Tongue (tissue), 2 donors: ENCODE results near the gene LUZP4. TPM values are rescaled to one million over a fixed set of nuclear protein-coding genes. Genes with fewer than 3 reads are reported as not detected.
"Not testable (repeated sequence)": the region's sequence is repeated elsewhere in the genome, so short reads cannot be mapped to it uniquely, and the experiment has no call there.

ENCODE experiments used
- DNase-seq: peaks from one replicate; pipeline ENCODE4 v3.0.0-alpha.2; 2015
- total RNA-seq: library from RNA; depleted of rRNA; stranded (reverse); fragments of >200 nt; gene quantifications from one replicate; pipeline ENCODE4 v1.2.3, GENCODE V29; 2014

The LUZP4 gene
- total RNA-seq: not detected

DNA sequence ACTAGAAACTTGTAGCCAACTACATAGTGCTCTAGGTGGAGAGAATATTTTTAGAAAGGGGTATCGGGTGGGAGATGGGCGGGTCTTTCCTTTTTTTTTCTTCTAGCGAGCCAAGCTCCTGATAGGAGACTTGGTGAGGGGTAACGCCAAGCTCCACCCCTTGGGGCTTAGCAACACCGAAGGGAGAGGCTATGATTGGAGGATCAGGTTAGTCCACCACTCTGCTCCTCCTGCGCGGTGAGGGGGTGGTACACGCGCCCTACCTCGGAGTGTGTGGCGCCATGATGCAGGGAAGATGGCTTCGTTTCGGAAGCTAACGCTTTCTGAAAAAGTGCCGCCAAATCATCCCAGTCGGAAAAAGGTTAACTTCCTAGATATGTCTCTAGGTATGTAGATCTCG lies at the start of gene LUZP4:
LUZP4 (plus strand) TSS at position 251 of the 400 bp plus-strand sequence; CDS start at position 296, 45 bp downstream.
- no peak for DNase-seq

DNA sequence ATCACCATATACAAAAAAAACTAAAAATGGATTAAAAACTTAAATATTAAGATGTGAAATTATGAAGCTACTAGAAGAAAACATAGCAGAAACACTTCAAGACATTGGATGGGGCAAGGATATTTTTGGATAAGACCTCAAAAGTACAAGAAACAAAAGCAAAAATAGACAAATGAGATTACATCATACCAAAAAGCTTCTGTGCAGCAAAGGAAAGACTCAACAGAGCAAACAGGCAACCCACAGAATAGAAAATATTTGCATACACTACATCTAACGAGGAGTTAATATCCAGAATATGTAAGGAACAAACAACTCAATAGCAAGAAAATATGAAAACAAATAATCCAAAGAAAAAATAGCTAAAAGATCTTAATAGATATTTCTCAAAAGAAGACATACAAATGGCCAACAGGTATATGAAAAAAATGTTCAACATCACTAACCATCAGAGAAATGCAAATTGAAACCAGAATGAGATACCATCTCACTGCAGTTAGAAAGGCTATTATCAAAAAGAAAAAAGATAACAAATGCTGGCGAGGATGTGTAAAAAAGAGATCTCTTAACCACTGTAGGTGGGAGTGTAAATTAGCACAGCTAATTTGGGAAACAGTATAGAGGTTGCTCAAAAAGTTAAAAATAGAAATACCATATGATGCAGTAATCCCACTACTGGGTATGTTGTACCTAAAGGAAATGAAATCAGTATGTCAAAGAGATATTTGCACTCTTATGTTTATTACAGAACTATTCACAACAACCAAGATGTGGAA lies 37.9 kb upstream of the LUZP4 start:
- no peak for DNase-seq

- DNase-seq: no peak
Observed at GRCh38 chrX:115255003-115255402, 34.5 kb upstream of the LUZP4 start.

DNA sequence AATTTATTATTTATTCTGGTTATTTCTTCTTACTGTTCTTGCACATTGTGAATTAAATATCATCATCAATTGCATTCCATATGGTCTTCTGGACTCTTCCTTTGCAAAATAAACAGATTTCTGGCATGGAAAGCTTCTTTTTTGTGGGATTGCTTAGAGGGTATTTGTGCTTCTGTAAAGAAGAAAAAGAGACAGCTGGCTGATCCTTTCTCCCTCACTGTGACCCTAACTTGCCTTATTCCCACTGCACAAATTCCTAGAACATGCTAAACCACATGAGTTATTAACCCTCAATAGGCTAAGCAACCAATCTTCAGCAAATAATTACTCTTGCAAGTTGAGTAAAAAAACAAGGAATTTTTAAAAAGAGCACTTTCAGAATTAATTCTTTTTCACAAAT lies 31.8 kb upstream of the LUZP4 start:
- DNase-seq: peak; percentile 8

- DNase-seq: no peak
Observed at GRCh38 chrX:115259238-115259875, 30.2 kb upstream of the LUZP4 start.

DNA sequence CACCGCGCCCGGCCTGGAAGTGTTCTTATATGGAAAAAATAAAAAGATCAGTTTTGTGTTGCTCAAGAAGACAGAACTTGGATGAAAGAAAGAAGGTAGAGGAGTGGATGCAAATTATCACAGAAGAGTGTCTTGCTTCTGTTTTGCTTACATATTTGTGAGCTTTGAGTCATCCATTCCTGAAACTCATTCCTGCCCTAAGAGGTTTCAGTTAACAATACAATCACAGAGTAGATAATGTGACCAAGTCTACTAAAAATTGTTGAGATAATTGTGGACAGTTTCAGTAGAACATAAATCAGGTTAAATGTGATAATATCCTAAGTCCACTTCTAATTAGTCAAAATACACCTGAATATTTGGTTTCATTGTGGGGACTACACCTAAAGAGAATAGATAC lies 29.2 kb upstream of the LUZP4 start:
- DNase-seq: no peak

- DNase-seq: no peak
Observed at GRCh38 chrX:115261148-115261547, 28.4 kb upstream of the LUZP4 start.

DNA sequence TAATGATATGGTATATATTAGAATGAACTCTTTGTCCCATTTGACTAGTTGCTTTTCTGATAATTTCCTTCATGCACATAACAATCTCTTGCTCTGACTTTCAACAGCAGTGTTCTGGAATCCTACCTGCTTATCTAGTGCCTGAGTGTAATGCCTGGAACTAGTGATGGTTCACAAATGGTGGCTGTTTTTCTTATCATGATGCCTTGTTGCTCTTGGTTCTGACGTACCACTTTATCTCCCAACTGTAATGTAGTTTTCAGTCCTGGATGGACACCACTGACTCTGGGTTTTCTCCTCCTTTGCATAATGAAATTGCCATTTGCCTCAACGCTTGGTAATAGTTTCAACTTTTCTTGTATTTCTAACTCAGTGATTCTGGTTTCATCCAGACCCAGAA lies 25.5 kb upstream of the LUZP4 start:
- DNase-seq: no peak

DNA sequence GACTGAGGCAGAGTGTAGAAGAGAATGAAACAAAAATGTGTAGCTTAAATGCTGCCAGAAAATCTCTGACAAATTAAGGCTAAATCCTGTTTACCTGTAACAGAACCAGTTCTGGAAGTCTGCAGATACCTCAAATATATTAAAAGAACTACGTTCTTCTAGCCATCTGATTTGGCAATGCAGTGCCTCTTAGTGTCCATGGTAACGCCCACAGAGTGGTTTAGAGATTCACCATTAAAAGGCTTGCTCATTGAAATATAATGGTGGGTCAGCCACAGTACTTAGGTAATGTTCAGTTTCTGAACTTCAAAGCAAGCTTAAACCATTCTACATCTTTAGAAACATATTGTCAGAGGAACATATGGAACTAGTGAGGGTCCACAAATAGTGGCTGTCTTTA lies 23.2 kb upstream of the LUZP4 start:
- no peak for DNase-seq

DNA sequence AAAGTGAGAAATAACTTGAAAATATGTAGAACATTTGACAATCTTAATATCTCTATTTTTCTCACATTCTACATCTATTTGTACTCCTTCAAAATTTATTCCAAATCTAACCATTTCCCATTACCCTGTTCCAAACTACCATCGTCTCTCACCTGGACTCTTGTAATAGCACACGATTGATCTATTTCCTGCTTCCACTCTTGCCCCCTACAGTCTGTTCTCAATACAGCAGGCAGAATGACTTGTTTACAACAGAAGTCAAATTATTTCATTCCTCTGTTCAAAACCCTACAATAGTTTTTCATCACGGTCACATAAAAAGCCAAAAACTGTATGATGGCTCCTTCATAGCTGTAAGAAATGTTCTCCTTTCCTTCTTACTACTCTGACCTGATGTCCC lies 21.1 kb upstream of the LUZP4 start:
- DNase-seq: no peak

DNA sequence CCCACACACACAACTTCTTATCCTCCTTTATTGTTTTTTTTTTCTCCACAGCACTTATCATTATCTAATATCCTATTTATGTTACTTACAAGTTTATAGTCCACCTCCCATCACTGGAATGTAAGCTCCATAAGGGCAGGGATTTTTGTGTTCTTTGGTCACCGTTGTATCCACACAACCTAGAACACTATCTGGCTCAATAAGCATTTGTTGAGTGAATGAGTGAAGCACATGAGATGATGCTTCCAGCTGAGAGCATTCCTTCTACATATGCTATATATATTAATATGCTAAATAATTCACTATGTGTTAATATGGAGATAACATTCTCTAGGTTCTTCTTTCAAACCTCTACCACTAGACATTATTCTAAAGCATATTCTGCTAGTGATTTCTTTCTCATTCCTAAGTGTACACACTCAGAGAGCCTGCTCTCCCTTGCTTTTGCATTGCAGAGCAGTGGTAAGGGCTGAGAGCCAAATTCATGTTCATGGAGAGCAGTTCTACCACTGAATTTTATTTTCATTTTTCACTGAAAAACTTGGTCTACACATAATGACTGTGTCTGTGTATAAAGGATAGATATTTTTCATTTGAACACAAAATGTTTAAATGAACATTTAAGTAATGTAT lies 20.3 kb upstream of the LUZP4 start:
- no peak for DNase-seq

- DNase-seq: peak; percentile 0
Observed at GRCh38 chrX:115284877-115285276, 4.6 kb upstream of the LUZP4 start.

- DNase-seq: no peak
Observed at GRCh38 chrX:115297189-115297588, 7.7 kb downstream of the LUZP4 start.

DNA sequence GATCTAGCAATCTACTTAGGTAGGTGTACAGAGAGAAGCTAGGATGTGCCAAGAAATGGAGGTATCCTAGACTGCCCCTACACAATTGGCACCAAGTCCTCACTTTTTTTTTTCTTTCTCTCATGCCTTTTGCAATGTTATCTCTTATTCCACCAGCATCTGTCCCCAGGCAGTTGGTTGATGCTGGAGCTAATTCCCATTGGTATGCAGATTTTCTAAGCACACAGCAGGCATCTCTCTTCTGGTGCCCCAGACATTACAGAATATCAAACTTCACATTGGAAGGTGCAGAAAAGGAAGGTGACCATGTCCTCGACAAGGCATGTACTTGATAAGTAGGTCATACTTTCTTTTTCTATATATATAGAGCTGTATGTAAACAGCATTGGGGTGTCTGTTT lies 21.6 kb downstream of the LUZP4 start:
- DNase-seq: no peak

DNA sequence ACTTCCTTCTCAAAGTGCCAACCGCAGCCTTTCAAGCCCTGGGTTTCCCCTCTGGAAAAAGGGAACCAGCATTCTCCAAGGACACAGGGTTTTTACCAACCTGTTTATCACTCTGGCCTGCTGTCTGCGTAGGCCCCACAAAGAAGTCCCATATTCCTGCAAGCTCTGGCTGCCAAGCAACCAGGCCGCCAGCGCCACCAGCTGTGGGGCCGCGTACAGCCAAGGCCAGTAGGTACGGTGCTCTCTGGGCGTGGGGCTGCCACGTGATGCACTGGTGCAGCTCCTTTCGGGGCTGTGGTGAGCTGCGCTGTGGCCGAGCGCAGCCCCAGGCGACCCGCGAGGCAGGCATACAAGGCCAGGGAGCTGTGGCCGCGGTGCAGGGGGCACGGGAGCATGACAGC lies 22.1 kb downstream of the LUZP4 start:
- peak; percentile 3 for DNase-seq

DNA sequence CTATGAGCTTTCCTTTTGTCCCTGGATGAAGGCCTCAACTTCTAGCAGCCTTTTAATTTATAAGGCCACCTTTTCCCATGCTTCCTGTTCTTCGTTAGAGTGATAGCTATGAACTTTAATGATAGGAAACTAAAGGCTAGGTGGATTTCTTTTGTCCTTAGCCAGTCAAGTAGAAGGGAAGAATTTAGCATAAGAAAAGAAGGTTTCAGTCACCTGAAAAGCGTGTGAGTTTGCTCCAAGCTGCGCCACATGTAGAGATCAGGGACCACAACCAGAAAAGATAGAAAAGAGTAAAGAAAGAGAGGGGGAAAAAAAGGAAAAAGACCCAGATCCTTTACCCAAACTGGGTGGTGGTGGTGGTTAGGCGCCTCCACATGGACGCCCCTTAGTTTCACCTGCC lies 28.6 kb downstream of the LUZP4 start:
- no peak for DNase-seq

GRCh38 chrX:115322375-115322774 lies 32.9 kb downstream of the LUZP4 start:
- DNase-seq: no peak

- peak; percentile 40 for DNase-seq
Observed at GRCh38 chrX:115324194-115324593, 34.7 kb downstream of the LUZP4 start.

GRCh38 chrX:115329282-115329681 lies 39.8 kb downstream of the LUZP4 start:
- DNase-seq: not testable (repeated sequence)

- peak; percentile 84 for DNase-seq
Observed at GRCh38 chrX:115330498-115331168, 41.1 kb downstream of the LUZP4 start.

DNA sequence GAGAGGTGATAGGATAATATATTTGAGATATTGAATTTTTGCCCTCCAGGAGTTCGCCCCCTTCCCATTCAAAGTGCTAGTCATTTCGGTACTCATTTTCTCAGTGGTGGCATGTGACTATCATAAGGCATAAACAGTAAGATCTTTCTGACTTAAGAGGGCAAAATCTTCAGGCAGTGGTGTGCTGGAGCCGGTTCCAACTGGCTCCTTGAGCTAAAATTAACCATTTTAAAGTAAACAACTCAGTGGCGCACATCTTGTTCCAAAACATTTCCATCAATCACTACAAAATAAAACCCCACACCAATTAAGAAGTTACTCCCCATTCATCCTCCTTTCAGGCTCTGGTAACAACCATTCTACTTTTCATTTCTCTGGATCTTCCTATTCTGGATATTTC lies 43.3 kb downstream of the LUZP4 start:
- no peak for DNase-seq

DNA sequence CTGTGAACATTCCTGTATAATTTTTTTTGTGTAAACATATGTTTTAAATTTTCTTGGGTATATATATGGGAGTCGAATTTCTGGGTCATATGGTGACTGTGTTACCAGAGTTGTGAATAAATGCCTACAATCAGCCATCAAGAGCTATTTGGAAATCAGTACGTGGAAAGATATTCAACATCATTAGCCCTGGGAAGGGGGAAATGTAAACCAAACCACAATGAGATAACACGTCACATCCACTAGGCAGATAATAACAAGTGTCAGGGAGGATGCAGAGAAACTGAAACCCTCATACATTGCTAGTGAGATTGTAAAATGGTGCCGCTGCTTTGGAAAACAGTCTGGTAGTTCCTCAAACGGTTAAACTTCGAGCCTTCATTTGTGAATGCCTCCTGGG lies 43.9 kb downstream of the LUZP4 start:
- no peak for DNase-seq
